T follicular helper cell (primary cell): ENCODE data around the gene SLC25A47.
"Not testable (repeated sequence)": the region's sequence is repeated elsewhere in the genome, so short reads cannot be mapped to it uniquely, and the experiment has no call there.

Experiments used
- DNase-seq: peaks from one replicate; pipeline ENCODE4 v3.0.0-alpha.2; 2020; ENCODE audit warnings: low read depth

The SLC25A47 gene

GRCh38 chr14:100305324-100306100, 17.6 kb upstream of the SLC25A47 start:
- DNase-seq, result peak; percentile 32

- peak; percentile 42 for DNase-seq
Observed at GRCh38 chr14:100306101-100306997, 16.8 kb upstream of the SLC25A47 start, which contains the start of gene SLC25A29. Gene SLC25A29, minus strand, starts transcription at chr14:100306444. Its CDS starts 212 bp downstream, at chr14:100306232.

GRCh38 chr14:100306998-100307765, 16.0 kb upstream of the SLC25A47 start:
- DNase-seq, result no peak

- DNase-seq, result no peak
Observed at GRCh38 chr14:100307766-100308426, 15.2 kb upstream of the SLC25A47 start.

- DNase-seq, result not testable (repeated sequence)
Observed at GRCh38 chr14:100308427-100308792, 14.7 kb upstream of the SLC25A47 start.

GRCh38 chr14:100309028-100309737, 14.0 kb upstream of the SLC25A47 start:
- DNase-seq, result no peak

- not testable (repeated sequence) for DNase-seq
Observed at GRCh38 chr14:100312110-100312876, 10.8 kb upstream of the SLC25A47 start.

GRCh38 chr14:100312877-100313400, 10.2 kb upstream of the SLC25A47 start:
- no peak for DNase-seq

GRCh38 chr14:100313464-100314230, 9.5 kb upstream of the SLC25A47 start:
- no peak for DNase-seq

- no peak for DNase-seq
Observed at GRCh38 chr14:100314724-100315123, 8.4 kb upstream of the SLC25A47 start.

- no peak for DNase-seq
Observed at GRCh38 chr14:100317389-100317788, 5.8 kb upstream of the SLC25A47 start.

- DNase-seq, result peak; percentile 48
Observed at GRCh38 chr14:100317912-100318808, 5.0 kb upstream of the SLC25A47 start.

- DNase-seq, result no peak
Observed at GRCh38 chr14:100320157-100320856, 2.8 kb upstream of the SLC25A47 start.

- no peak for DNase-seq
Observed at GRCh38 chr14:100321473-100322137, 1.5 kb upstream of the SLC25A47 start.

- no peak for DNase-seq
Observed at GRCh38 chr14:100322138-100322957, 791 bp upstream of the SLC25A47 start.

GRCh38 chr14:100323942-100324307, 786 bp downstream of the SLC25A47 start:
- DNase-seq, result no peak
